GM18505 (cell line): ENCODE results near the gene CERS1.
"Not testable (repeated sequence)": the region's sequence is repeated elsewhere in the genome, so short reads cannot be mapped to it uniquely, and the experiment has no call there.

Source experiments
- ATAC-seq: cut with Tn5 transposase; IDR thresholded peaks from one replicate; pipeline ENCODE4 v1.9.1; 2021; ENCODE audit not compliant: unreplicated experiment
- POLR2A ChIP-seq: IDR thresholded peaks from 4 replicates; pipeline ENCODE4 v1.6.1; 2011; ENCODE audit warnings: borderline replicate concordance; ENCODE audit not compliant: insufficient read depth, insufficient read length; ENCODE audit errors: extremely low read depth

Gene CERS1

GRCh38 chr19:18910010-18910409 is 14.1 kb upstream of the CERS1 start:
- no peak for TF ChIP-seq POLR2A
- ATAC-seq, result no peak

- no peak for ATAC-seq
- TF ChIP-seq POLR2A, result no peak
Observed at GRCh38 chr19:18908917-18909619, 13.1 kb upstream of the CERS1 start.

- ATAC-seq, result no peak
- TF ChIP-seq POLR2A, result no peak
Observed at GRCh38 chr19:18906605-18907519, 10.9 kb upstream of the CERS1 start.

GRCh38 chr19:18905513-18906236 is 9.7 kb upstream of the CERS1 start:
- no peak for TF ChIP-seq POLR2A
- no peak for ATAC-seq

GRCh38 chr19:18905058-18905456 is 9.1 kb upstream of the CERS1 start:
- ATAC-seq, result no peak
- TF ChIP-seq POLR2A, result no peak

GRCh38 chr19:18904334-18905057 is 8.5 kb upstream of the CERS1 start:
- ATAC-seq, result no peak
- no peak for TF ChIP-seq POLR2A

- no peak for TF ChIP-seq POLR2A
- ATAC-seq, result no peak
Observed at GRCh38 chr19:18903156-18904037, 7.4 kb upstream of the CERS1 start.

GRCh38 chr19:18902519-18902918 is 6.6 kb upstream of the CERS1 start:
- not testable (repeated sequence) for ATAC-seq

GRCh38 chr19:18901491-18901890 is 5.5 kb upstream of the CERS1 start:
- TF ChIP-seq POLR2A, result no peak

GRCh38 chr19:18900700-18901481 is 4.9 kb upstream of the CERS1 start:
- TF ChIP-seq POLR2A, result no peak
- no peak for ATAC-seq

More at GRCh38 chr19:18901491-18901890, 5.5 kb upstream of the CERS1 start:
- no peak for ATAC-seq
